OCI-LY7 (cell line): Measurements from ENCODE around the gene DNAAF1. TPM values are rescaled to one million over a fixed set of nuclear protein-coding genes. Genes with fewer than 3 reads are reported as not detected.

Experiments used
- BruUV-seq: library from RNA; stranded (reverse); fragments of 400-500 nt; replicated peaks from 2 replicates; lab custom pipeline; 2021; lab: Mats Ljungman, UMichigan
- CTCF ChIA-PET: fragments of 300-600 bp; sonication (Branson Sonifier 250); formaldehyde crosslinking; loops from one replicate; lab custom pipeline; 2022; ENCODE audit warnings: antibody characterized with exemption; ENCODE audit not compliant: unreplicated experiment; lab: Charles Lee
- POLR2A ChIA-PET: fragments of 300-600 bp; sonication (Branson Sonifier 250); formaldehyde crosslinking; loops from one replicate; lab custom pipeline; 2022; ENCODE audit warnings: antibody characterized with exemption; lab: Charles Lee
- DNase-seq: peaks from one replicate; pipeline ENCODE4 v3.0.0-alpha.2; 2015; ENCODE audit warnings: low spot score
- H2AFZ ChIP-seq: fragments of 200-600 bp; sonication (generic), shearing (Covaris generic); 2 replicates; pipeline ENCODE4 v1.6.1; 2014; ENCODE audit warnings: mild to moderate bottlenecking, antibody characterized with exemption, low read length, moderate library complexity
- H3K27ac ChIP-seq: fragments of 200-600 bp; sonication (generic); 2 replicates; pipeline ENCODE4 v1.5.1; 2014; ENCODE audit warnings: mixed run types, low read depth, mild to moderate bottlenecking, moderate library complexity, low read length, inconsistent platforms; ENCODE audit not compliant: poor library complexity, severe bottlenecking
- H3K36me3 ChIP-seq: fragments of 200-600 bp; sonication (generic); 2 replicates; pipeline ENCODE4 v1.6.1; 2014; ENCODE audit warnings: mild to moderate bottlenecking, antibody characterized with exemption, low read length, moderate library complexity, mixed read lengths; ENCODE audit not compliant: insufficient read depth
- H3K4me1 ChIP-seq: fragments of 200-600 bp; sonication (generic); 2 replicates; pipeline ENCODE4 v1.5.1; 2014; ENCODE audit warnings: mild to moderate bottlenecking, low read length; ENCODE audit not compliant: insufficient read depth, poor library complexity, severe bottlenecking
- H3K4me2 ChIP-seq: fragments of 200-600 bp; sonication (generic); 2 replicates; pipeline ENCODE4 v1.6.1; 2014; ENCODE audit warnings: mild to moderate bottlenecking, low read length
- H3K4me3 ChIP-seq: fragments of 200-600 bp; sonication (generic); 2 replicates; pipeline ENCODE4 v1.5.1; 2014; ENCODE audit warnings: mild to moderate bottlenecking, low read depth, low read length; ENCODE audit not compliant: poor library complexity, severe bottlenecking
- H3K79me2 ChIP-seq: fragments of 200-600 bp; sonication (generic); 2 replicates; pipeline ENCODE4 v1.6.1; 2016; ENCODE audit warnings: low read depth, mild to moderate bottlenecking, low read length, moderate library complexity, mixed read lengths; ENCODE audit not compliant: insufficient read depth
- H3K9me2 ChIP-seq: fragments of 200-600 bp; sonication (generic); 2 replicates; pipeline ENCODE4 v1.6.1; 2016; ENCODE audit warnings: mild to moderate bottlenecking, low read length, mixed read lengths; ENCODE audit not compliant: insufficient read depth
- H3K9me3 ChIP-seq: fragments of 200-600 bp; sonication (generic); 2 replicates; pipeline ENCODE4 v1.6.1; 2014; ENCODE audit warnings: mild to moderate bottlenecking, mixed run types, low read length, mixed read lengths
- H4K20me1 ChIP-seq: fragments of 200-600 bp; sonication (generic); 2 replicates; pipeline ENCODE4 v1.6.1; 2014; ENCODE audit warnings: mild to moderate bottlenecking, antibody characterized with exemption, low read length, moderate library complexity, mixed read lengths; ENCODE audit not compliant: insufficient read depth
- EZH2phosphoT487 ChIP-seq: fragments of 200-600 bp; sonication (generic); IDR thresholded peaks from 2 replicates; pipeline ENCODE4 v1.6.1; 2018; ENCODE audit warnings: low read depth, borderline replicate concordance, mild to moderate bottlenecking, mixed run types, antibody characterized with exemption, low read length, moderate library complexity, mixed read lengths
- intact Hi-C: fragments of 100-400 bp; cut with micrococcal nuclease; formaldehyde crosslinking; loops from one replicate; pipeline ENCODE4 v1.10.0; 2022; ENCODE audit not compliant: unreplicated experiment
- total RNA-seq, 2 experiments: library from RNA; depleted of rRNA in 1 of 2; stranded (reverse); fragments of >200 nt in 1 of 2; shearing (Covaris generic) in 1 of 2; gene quantifications; 2 replicates each; pipeline ENCODE4 v1.2.3, GENCODE V29; 2014 to 2022
- TF ChIP-seq, protein P1 (sequence below): fragments of 200-600 bp; sonication (generic); conservative IDR thresholded peaks from 2 replicates; pipeline ENCODE4 v1.5.1; 2014; ENCODE audit warnings: mild to moderate bottlenecking, antibody characterized with exemption, low read length, moderate library complexity, mixed read lengths

The DNAAF1 gene
- total RNA-seq, 2 experiments from 2014 or later: 0.34 TPM; not detected in 1

DNA sequence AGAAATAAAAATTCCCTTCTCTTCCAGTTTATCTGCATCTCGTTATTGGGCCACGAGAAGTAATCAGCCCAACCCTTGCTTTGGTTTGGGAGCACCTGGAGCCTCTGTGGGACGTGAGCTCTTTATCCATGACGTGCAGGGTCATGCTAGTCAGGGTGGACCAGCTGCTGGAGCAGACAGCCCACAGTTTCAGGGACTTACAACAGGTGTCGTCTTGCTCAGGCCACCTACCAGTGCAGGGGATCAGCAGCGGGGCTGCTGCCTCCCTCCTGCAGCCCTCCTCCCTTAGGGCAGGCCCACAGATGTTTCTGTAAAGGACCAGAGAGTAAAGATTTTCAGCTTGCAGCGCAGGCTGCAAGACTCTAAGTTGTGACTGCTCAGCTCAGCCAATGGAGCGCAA, 62.8 kb downstream of the DNAAF1 start:
- no TSS peak for BruUV-seq
- H3K79me2 ChIP-seq: no peaks in the 10 kb centered on the region
- intact Hi-C loops: no loop called here
- no peaks in the 10 kb centered on the region for H3K9me3 ChIP-seq
- H2AFZ ChIP-seq: no peak overlapping the region
- no peak for DNase-seq
- H3K4me2 ChIP-seq: no peak overlapping the region
- H3K9me2 ChIP-seq: no peaks in the 10 kb centered on the region
- no peaks in the 10 kb centered on the region for H4K20me1 ChIP-seq
- H3K36me3 ChIP-seq: no peaks in the 10 kb centered on the region
- no peaks in the 10 kb centered on the region for H3K4me1 ChIP-seq
- ChIA-PET POLR2A (no interaction called here), CTCF (no interaction called here)
- no peak overlapping the region for H3K4me3 ChIP-seq
- no peak for TF ChIP-seq EZH2phosphoT487
- TF ChIP-seq, protein P1, sequence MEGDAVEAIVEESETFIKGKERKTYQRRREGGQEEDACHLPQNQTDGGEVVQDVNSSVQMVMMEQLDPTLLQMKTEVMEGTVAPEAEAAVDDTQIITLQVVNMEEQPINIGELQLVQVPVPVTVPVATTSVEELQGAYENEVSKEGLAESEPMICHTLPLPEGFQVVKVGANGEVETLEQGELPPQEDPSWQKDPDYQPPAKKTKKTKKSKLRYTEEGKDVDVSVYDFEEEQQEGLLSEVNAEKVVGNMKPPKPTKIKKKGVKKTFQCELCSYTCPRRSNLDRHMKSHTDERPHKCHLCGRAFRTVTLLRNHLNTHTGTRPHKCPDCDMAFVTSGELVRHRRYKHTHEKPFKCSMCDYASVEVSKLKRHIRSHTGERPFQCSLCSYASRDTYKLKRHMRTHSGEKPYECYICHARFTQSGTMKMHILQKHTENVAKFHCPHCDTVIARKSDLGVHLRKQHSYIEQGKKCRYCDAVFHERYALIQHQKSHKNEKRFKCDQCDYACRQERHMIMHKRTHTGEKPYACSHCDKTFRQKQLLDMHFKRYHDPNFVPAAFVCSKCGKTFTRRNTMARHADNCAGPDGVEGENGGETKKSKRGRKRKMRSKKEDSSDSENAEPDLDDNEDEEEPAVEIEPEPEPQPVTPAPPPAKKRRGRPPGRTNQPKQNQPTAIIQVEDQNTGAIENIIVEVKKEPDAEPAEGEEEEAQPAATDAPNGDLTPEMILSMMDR: no peak
- H3K27ac ChIP-seq: no peak overlapping the region

DNA sequence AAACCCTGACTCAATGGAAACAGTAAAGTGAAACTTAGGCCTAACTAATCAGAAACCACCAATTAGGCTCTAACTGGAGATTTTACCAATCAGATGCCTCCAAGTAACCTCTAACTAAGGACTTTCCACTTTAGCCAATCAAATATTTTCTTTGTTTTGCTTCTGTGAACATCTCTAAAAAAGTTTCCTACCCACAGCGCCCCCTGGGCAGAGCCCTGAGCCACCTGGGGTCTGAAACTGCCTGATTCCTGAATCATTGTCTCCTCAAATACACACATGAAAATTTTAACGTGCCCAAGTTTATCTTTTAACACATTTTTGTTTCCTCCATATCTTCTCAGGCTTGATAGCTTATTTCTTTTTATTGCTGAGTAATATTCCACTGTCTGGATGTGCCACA, 64.9 kb downstream of the DNAAF1 start:
- Histone ChIP-seq H3K4me1 (no peaks in the 10 kb centered on the region), H3K4me2 (no peak overlapping the region), H3K4me3 (no peak overlapping the region), H3K9me3 (no peaks in the 10 kb centered on the region), H3K79me2 (no peaks in the 10 kb centered on the region), H3K9me2 (no peaks in the 10 kb centered on the region), H2AFZ (no peak overlapping the region), H3K36me3 (no peaks in the 10 kb centered on the region), H4K20me1 (no peaks in the 10 kb centered on the region), H3K27ac (no peak overlapping the region)
- peak; percentile 10 for DNase-seq
- TF ChIP-seq, protein P1: peak; percentile 69
- no peak for TF ChIP-seq EZH2phosphoT487
- POLR2A ChIA-PET: interaction anchor here (0.6 kb wide), 1 partner anchor 266 kb away, joined by 4 read pairs; no protein-coding TSS in a partner anchor
- intact Hi-C loops: no loop called here
- CTCF ChIA-PET: no interaction called here
- no TSS peak for BruUV-seq

DNA sequence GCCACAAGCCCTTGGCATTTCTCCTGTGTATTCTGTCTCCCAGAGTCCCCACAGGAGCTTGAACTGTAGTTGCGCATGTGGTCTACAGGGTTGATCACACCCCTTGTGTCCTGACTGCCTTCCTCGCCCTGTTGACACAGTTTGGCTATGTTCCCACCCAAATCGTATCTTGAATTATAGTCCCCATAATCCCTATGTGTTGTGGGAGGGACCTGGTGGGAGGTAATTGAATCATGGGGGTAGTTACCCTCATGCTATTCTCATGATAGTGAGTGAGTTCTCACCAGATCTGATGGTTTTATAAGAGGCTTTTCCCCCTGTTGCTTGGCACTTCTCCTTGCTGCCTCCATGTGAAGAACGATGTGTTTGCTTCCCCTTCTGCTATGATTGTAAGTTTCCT, 67.0 kb downstream of the DNAAF1 start:
- CTCF ChIA-PET: no interaction called here
- intact Hi-C loops: no loop called here

More for the DNA sequence above, 67.0 kb downstream of the DNAAF1 start:
- Histone ChIP-seq H3K79me2 (no peaks in the 10 kb centered on the region), H3K27ac (no peak overlapping the region), H3K4me3 (no peak overlapping the region), H3K9me3 (no peaks in the 10 kb centered on the region), H3K4me2 (no peak overlapping the region), H4K20me1 (no peaks in the 10 kb centered on the region), H2AFZ (no peak overlapping the region), H3K36me3 (no peaks in the 10 kb centered on the region), H3K4me1 (no peaks in the 10 kb centered on the region), H3K9me2 (no peaks in the 10 kb centered on the region)
- POLR2A ChIA-PET: no interaction called here
- DNase-seq: no peak
- TF ChIP-seq, protein P1: no peak
- TF ChIP-seq EZH2phosphoT487: no peak
- no TSS peak for BruUV-seq
